WTC11 (cell line): ENCODE data around the gene GIMAP4. TPM values are rescaled to one million over a fixed set of nuclear protein-coding genes. Genes with fewer than 3 reads are reported as not detected.

Source experiments
- ATAC-seq: fragments of 200-7000 bp; cut with Tn5 transposase; 2 replicates; pipeline ENCODE4 v1.10.0; 2021; ENCODE audit warnings: mild to moderate bottlenecking, moderate library complexity
- CTCF ChIA-PET: fragments of 300-600 bp; sonication (Branson Sonifier 250); formaldehyde crosslinking; loops from one replicate; lab custom pipeline; 2021; ENCODE audit warnings: antibody characterized with exemption; lab: Charles Lee
- POLR2A ChIA-PET: fragments of 350-600 bp; sonication (Branson Sonifier 250); formaldehyde crosslinking; loops from one replicate; lab custom pipeline; 2021; ENCODE audit warnings: antibody characterized with exemption; lab: Charles Lee
- DNase-seq: peaks from one replicate; pipeline ENCODE4 v3.0.0; 2021; ENCODE audit warnings: low spot score
- H3K27ac Mint-ChIP-seq: 2 replicates; pipeline ENCODE4 v1.8.0; 2021; ENCODE audit warnings: mixed read lengths
- H3K27me3 Mint-ChIP-seq: 2 replicates; pipeline ENCODE4 v1.8.0; 2021; ENCODE audit warnings: low read depth, mild to moderate bottlenecking, moderate library complexity, mixed read lengths
- H3K36me3 Mint-ChIP-seq: 2 replicates; pipeline ENCODE4 v1.8.0; 2021; ENCODE audit warnings: mixed read lengths
- H3K4me1 Mint-ChIP-seq: 2 replicates; pipeline ENCODE4 v1.8.0; 2022; ENCODE audit warnings: mixed read lengths
- H3K4me3 Mint-ChIP-seq: 2 replicates; pipeline ENCODE4 v1.8.0; 2021; ENCODE audit warnings: mild to moderate bottlenecking, moderate library complexity, mixed read lengths
- H3K9me3 Mint-ChIP-seq: 2 replicates; pipeline ENCODE4 v1.8.0; 2021; ENCODE audit warnings: mixed read lengths
- ATF2 ChIP-seq: sonication (generic); formaldehyde crosslinking; IDR thresholded peaks from 2 replicates; pipeline ENCODE4 v1.8.1; 2022; ENCODE audit warnings: low read depth, missing genetic modification reagents, borderline replicate concordance
- CDX4 ChIP-seq: fragments of 250-450 bp; sonication (Bioruptor Pico); IDR thresholded peaks from 2 replicates; pipeline ENCODE4 v1.9.0; 2021; ENCODE audit warnings: moderate library complexity, mild to moderate bottlenecking, inconsistent platforms, borderline replicate concordance
- CREB1 ChIP-seq: sonication (generic); formaldehyde crosslinking; IDR thresholded peaks from 2 replicates; pipeline ENCODE4 v1.8.0; 2023; ENCODE audit warnings: mild to moderate bottlenecking, missing genetic modification reagents
- E2F1 ChIP-seq: sonication (generic); formaldehyde crosslinking; IDR thresholded peaks from 2 replicates; pipeline ENCODE4 v1.8.0; 2022; ENCODE audit warnings: mild to moderate bottlenecking, missing genetic modification reagents
- EMX1 ChIP-seq: fragments of 250-450 bp; sonication (Bioruptor Pico); IDR thresholded peaks from 2 replicates; pipeline ENCODE4 v1.8.0; 2021; ENCODE audit warnings: mild to moderate bottlenecking
- ETV6 ChIP-seq: sonication (generic); formaldehyde crosslinking; IDR thresholded peaks from 2 replicates; pipeline ENCODE4 v1.8.1; 2022; ENCODE audit warnings: mild to moderate bottlenecking, missing genetic modification reagents
- JUN ChIP-seq: sonication (generic); formaldehyde crosslinking; IDR thresholded peaks from 2 replicates; pipeline ENCODE4 v1.8.0; 2023; ENCODE audit warnings: mild to moderate bottlenecking, missing genetic modification reagents
- MLX ChIP-seq: sonication (generic); formaldehyde crosslinking; IDR thresholded peaks from 2 replicates; pipeline ENCODE4 v1.8.1; 2023; ENCODE audit warnings: mild to moderate bottlenecking, missing genetic modification reagents, moderate library complexity
- MYBL2 ChIP-seq: sonication (generic); formaldehyde crosslinking; IDR thresholded peaks from 2 replicates; pipeline ENCODE4 v1.8.1; 2023; ENCODE audit warnings: mild to moderate bottlenecking, moderate library complexity, missing genetic modification reagents
- TCF7 ChIP-seq: sonication (generic); formaldehyde crosslinking; IDR thresholded peaks from 2 replicates; pipeline ENCODE4 v1.8.0; 2022; ENCODE audit warnings: mild to moderate bottlenecking, low read depth, missing genetic modification reagents, moderate library complexity
- TEAD1 ChIP-seq: sonication (generic); formaldehyde crosslinking; IDR thresholded peaks from 2 replicates; pipeline ENCODE4 v1.8.0; 2022; ENCODE audit warnings: mild to moderate bottlenecking, missing genetic modification reagents
- ZNF219 ChIP-seq: sonication (generic); formaldehyde crosslinking; IDR thresholded peaks from 2 replicates; pipeline ENCODE4 v1.8.0; 2023; ENCODE audit warnings: missing genetic modification reagents, mild to moderate bottlenecking, borderline replicate concordance
- ZNF232 ChIP-seq: sonication (generic); formaldehyde crosslinking; IDR thresholded peaks from 2 replicates; pipeline ENCODE4 v1.8.0; 2022; ENCODE audit warnings: mild to moderate bottlenecking, missing genetic modification reagents
- ZNF281 ChIP-seq: sonication (generic); formaldehyde crosslinking; IDR thresholded peaks from 2 replicates; pipeline ENCODE4 v1.8.0; 2023; ENCODE audit warnings: mild to moderate bottlenecking, missing genetic modification reagents
- ZNF423 ChIP-seq: fragments of 250-450 bp; sonication (Bioruptor Pico); IDR thresholded peaks from 2 replicates; pipeline ENCODE4 v2.1.2; 2022; ENCODE audit warnings: mild to moderate bottlenecking, moderate library complexity
- total RNA-seq: library from RNA; stranded (reverse); gene quantifications from 3 replicates; pipeline ENCODE4 v1.2.3, GENCODE V29; 2021
- TF ChIP-seq, protein P1 (sequence below): fragments of 250-450 bp; sonication (Bioruptor Pico); IDR thresholded peaks from 2 replicates; pipeline ENCODE4 v2.1.2; 2022; ENCODE audit warnings: mild to moderate bottlenecking, moderate library complexity
- TF ChIP-seq, protein P2 (sequence below): sonication (generic); formaldehyde crosslinking; IDR thresholded peaks from 2 replicates; pipeline ENCODE4 v1.8.0; 2022; ENCODE audit warnings: mild to moderate bottlenecking, missing genetic modification reagents
- TF ChIP-seq, protein P3 (sequence below): fragments of 250-450 bp; sonication (Bioruptor Pico); IDR thresholded peaks from 2 replicates; pipeline ENCODE4 v1.9.0; 2021; ENCODE audit warnings: mild to moderate bottlenecking, borderline replicate concordance
- TF ChIP-seq, protein P4 (sequence below): sonication (generic); formaldehyde crosslinking; IDR thresholded peaks from 2 replicates; pipeline ENCODE4 v1.8.0; 2023; ENCODE audit warnings: missing genetic modification reagents, mild to moderate bottlenecking, borderline replicate concordance

Gene GIMAP4
- total RNA-seq, 1 experiment from 2014 or later = 0.28 TPM

GRCh38 chr7:150538259-150538658, 28.9 kb upstream of the GIMAP4 start (continued):
- TF ChIP-seq ATF2 = no peak
- TF ChIP-seq, protein P1, sequence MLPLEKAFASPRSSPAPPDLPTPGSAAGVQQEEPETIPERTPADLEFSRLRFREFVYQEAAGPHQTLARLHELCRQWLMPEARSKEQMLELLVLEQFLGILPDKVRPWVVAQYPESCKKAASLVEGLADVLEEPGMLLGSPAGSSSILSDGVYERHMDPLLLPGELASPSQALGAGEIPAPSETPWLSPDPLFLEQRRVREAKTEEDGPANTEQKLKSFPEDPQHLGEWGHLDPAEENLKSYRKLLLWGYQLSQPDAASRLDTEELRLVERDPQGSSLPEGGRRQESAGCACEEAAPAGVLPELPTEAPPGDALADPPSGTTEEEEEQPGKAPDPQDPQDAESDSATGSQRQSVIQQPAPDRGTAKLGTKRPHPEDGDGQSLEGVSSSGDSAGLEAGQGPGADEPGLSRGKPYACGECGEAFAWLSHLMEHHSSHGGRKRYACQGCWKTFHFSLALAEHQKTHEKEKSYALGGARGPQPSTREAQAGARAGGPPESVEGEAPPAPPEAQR (CRISPR knock-in tag) = no peak
- TF ChIP-seq MLX (CRISPR knock-in tag) = no peak

GRCh38 chr7:150553163-150553562, 14.0 kb upstream of the GIMAP4 start:
- TF ChIP-seq JUN (CRISPR knock-in tag) = no peak
- no peak for TF ChIP-seq ZNF281
- TF ChIP-seq E2F1 (CRISPR knock-in tag) = no peak
- TF ChIP-seq TCF7 (CRISPR knock-in tag) = no peak
- TF ChIP-seq, protein P2, sequence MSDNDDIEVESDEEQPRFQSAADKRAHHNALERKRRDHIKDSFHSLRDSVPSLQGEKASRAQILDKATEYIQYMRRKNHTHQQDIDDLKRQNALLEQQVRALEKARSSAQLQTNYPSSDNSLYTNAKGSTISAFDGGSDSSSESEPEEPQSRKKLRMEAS (CRISPR knock-in tag) = no peak
- TF ChIP-seq EMX1 (CRISPR knock-in tag) = no peak
- TF ChIP-seq TEAD1 = no peak
- TF ChIP-seq ETV6 (CRISPR knock-in tag) = no peak
- no peak for TF ChIP-seq ZNF219 (CRISPR knock-in tag)
- TF ChIP-seq ZNF232 (CRISPR knock-in tag) = no peak
- no peak for TF ChIP-seq MYBL2 (CRISPR knock-in tag)
- TF ChIP-seq, protein P3, sequence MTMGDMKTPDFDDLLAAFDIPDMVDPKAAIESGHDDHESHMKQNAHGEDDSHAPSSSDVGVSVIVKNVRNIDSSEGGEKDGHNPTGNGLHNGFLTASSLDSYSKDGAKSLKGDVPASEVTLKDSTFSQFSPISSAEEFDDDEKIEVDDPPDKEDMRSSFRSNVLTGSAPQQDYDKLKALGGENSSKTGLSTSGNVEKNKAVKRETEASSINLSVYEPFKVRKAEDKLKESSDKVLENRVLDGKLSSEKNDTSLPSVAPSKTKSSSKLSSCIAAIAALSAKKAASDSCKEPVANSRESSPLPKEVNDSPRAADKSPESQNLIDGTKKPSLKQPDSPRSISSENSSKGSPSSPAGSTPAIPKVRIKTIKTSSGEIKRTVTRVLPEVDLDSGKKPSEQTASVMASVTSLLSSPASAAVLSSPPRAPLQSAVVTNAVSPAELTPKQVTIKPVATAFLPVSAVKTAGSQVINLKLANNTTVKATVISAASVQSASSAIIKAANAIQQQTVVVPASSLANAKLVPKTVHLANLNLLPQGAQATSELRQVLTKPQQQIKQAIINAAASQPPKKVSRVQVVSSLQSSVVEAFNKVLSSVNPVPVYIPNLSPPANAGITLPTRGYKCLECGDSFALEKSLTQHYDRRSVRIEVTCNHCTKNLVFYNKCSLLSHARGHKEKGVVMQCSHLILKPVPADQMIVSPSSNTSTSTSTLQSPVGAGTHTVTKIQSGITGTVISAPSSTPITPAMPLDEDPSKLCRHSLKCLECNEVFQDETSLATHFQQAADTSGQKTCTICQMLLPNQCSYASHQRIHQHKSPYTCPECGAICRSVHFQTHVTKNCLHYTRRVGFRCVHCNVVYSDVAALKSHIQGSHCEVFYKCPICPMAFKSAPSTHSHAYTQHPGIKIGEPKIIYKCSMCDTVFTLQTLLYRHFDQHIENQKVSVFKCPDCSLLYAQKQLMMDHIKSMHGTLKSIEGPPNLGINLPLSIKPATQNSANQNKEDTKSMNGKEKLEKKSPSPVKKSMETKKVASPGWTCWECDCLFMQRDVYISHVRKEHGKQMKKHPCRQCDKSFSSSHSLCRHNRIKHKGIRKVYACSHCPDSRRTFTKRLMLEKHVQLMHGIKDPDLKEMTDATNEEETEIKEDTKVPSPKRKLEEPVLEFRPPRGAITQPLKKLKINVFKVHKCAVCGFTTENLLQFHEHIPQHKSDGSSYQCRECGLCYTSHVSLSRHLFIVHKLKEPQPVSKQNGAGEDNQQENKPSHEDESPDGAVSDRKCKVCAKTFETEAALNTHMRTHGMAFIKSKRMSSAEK (CRISPR knock-in tag) = no peak
- TF ChIP-seq, protein P4, sequence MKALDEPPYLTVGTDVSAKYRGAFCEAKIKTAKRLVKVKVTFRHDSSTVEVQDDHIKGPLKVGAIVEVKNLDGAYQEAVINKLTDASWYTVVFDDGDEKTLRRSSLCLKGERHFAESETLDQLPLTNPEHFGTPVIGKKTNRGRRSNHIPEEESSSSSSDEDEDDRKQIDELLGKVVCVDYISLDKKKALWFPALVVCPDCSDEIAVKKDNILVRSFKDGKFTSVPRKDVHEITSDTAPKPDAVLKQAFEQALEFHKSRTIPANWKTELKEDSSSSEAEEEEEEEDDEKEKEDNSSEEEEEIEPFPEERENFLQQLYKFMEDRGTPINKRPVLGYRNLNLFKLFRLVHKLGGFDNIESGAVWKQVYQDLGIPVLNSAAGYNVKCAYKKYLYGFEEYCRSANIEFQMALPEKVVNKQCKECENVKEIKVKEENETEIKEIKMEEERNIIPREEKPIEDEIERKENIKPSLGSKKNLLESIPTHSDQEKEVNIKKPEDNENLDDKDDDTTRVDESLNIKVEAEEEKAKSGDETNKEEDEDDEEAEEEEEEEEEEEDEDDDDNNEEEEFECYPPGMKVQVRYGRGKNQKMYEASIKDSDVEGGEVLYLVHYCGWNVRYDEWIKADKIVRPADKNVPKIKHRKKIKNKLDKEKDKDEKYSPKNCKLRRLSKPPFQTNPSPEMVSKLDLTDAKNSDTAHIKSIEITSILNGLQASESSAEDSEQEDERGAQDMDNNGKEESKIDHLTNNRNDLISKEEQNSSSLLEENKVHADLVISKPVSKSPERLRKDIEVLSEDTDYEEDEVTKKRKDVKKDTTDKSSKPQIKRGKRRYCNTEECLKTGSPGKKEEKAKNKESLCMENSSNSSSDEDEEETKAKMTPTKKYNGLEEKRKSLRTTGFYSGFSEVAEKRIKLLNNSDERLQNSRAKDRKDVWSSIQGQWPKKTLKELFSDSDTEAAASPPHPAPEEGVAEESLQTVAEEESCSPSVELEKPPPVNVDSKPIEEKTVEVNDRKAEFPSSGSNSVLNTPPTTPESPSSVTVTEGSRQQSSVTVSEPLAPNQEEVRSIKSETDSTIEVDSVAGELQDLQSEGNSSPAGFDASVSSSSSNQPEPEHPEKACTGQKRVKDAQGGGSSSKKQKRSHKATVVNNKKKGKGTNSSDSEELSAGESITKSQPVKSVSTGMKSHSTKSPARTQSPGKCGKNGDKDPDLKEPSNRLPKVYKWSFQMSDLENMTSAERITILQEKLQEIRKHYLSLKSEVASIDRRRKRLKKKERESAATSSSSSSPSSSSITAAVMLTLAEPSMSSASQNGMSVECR = no peak
- TF ChIP-seq ZNF423 (CRISPR knock-in tag) = no peak
- TF ChIP-seq CDX4 (CRISPR knock-in tag) = no peak
- TF ChIP-seq CREB1 (CRISPR knock-in tag) = no peak
- TF ChIP-seq, all 79 proteins: peak for 0
- CTCF ChIA-PET = interaction anchor here (0.9 kb wide), 1 partner anchor 104 kb away, joined by 3 read pairs; no protein-coding TSS in a partner anchor
- Mint-ChIP-seq H3K9me3 (peaks cover 60% of the 10 kb centered on the region), H3K27me3 (peaks cover 15% of the 10 kb centered on the region), H3K4me3 (no peak overlapping the region), H3K27ac (no peak overlapping the region), H3K4me1 (no peaks in the 10 kb centered on the region), H3K36me3 (peaks cover 18% of the 10 kb centered on the region)
- POLR2A ChIA-PET = no interaction called here
- DNase-seq (no peak), ATAC-seq (no peak)
